Heart right ventricle (tissue), 16 donors: ENCODE data around the gene NPR3. TPM values are rescaled to one million over a fixed set of nuclear protein-coding genes. Genes with fewer than 3 reads are reported as not detected.

Source experiments
- ATAC-seq, 8 donors: fragments of 200-7000 bp; cut with Tn5 transposase; one replicate each; pipeline ENCODE4 v1.9.1; 2020; ENCODE audit warnings: mild to moderate bottlenecking in 8 of 8, moderate library complexity in 8 of 8, moderate number of reproducible peaks in 1 of 8
- DNase-seq, 2 donors: peaks; one replicate each; pipeline ENCODE4 v3.0.0-alpha.2; 2020
- H3K27ac ChIP-seq, 10 donors: fragments of 200-600 bp; sonication (generic) in 2 of 10; one replicate each; pipeline versions ENCODE4 v1.5.0 to v1.8.0; 2020 to 2022; ENCODE audit warnings: mild to moderate bottlenecking in 3 of 10
- H3K27me3 ChIP-seq, 7 donors: fragments of 200-600 bp; one replicate each; pipeline ENCODE4 v1.8.0; 2021 to 2022; ENCODE audit warnings: mild to moderate bottlenecking in 2 of 7
- H3K36me3 ChIP-seq, 9 donors: fragments of 200-600 bp; sonication (generic) in 1 of 9; one replicate each; pipeline versions ENCODE4 v1.5.0 to v1.8.0; 2020 to 2022; ENCODE audit warnings: mild to moderate bottlenecking in 2 of 9
- H3K4me1 ChIP-seq, 9 donors: fragments of 200-600 bp; sonication (generic) in 1 of 9; one replicate each; pipeline versions ENCODE4 v1.5.0 to v1.8.0; 2020 to 2022; ENCODE audit warnings: mild to moderate bottlenecking in 4 of 9
- H3K4me3 ChIP-seq, 10 donors: fragments of 200-600 bp; sonication (generic) in 2 of 10; one replicate each; pipeline versions ENCODE4 v1.5.0 to v1.8.0; 2020 to 2022; ENCODE audit warnings: mild to moderate bottlenecking in 7 of 10, moderate library complexity in 2 of 10
- H3K9me3 ChIP-seq, 11 donors: fragments of 200-600 bp in 10 of 11; sonication (generic) in 2 of 11; one replicate each; pipeline versions ENCODE4 v1.5.0 to v1.8.0; 2013 to 2022; ENCODE audit warnings: mild to moderate bottlenecking in 2 of 11, control low read depth in 1 of 11, moderate library complexity in 1 of 11
- WGBS, 2 donors: extraction: QIAGEN DNeasy Blood & Tissue Kit; methylation state at CpG; one replicate each; pipeline ENCODE4 v1.1.7; 2013; ENCODE audit warnings: inconsistent platforms in 1 of 2; 5-methylcytosine and 5-hydroxymethylcytosine counted together
- intact Hi-C, 10 donors: fragments of 100-400 bp; cut with DNase I; formaldehyde crosslinking; loops; one replicate each; pipeline versions ENCODE4 v1.11.1 to v1.14.2; 2022
- polyA plus RNA-seq, 2 donors: library from polyadenylated mRNA; stranded (reverse); fragments of 200-250 nt; gene quantifications; one replicate each; pipeline ENCODE4 v1.2.3, GENCODE V29; 2013
- total RNA-seq, 10 donors: library from RNA; stranded (reverse); fragmentation: NEBNext Ultra II Directional in 3 of 10; extraction: Animal tissue kit (Norgen Biotek cat#: 25700) in 3 of 10; gene quantifications; one replicate each; pipeline versions ENCODE4 v1.2.1 to v1.2.4, GENCODE V29; 2021 to 2023
- TF ChIP-seq, protein P1 (sequence below), 9 donors: fragments of 200-600 bp; sonication (generic) in 2 of 9; IDR thresholded peaks; one replicate each; pipeline versions ENCODE4 v1.5.0 to v1.8.0; 2021 to 2022; ENCODE audit warnings: antibody characterized with exemption in 9 of 9, mild to moderate bottlenecking in 5 of 9, moderate library complexity in 1 of 9
- donor health status: Arrhythmogenic right ventricular cardiomyopathy.
- donor health status: ischemic (EF 13 %, LVEDD 7.1; RV severe dilation, severe dysfunction).
- donor health status: healthy with polysubstance abuse.
- donor health status: DM: no; HTN: yes; CAD: no.
- donor health status: DM: no; HTN: no; CAD: no.
- donor health status: ischemic (EF 25% LVEDD 6.9; RV normal size, moderate dysfunction).
- donor health status: ischemic (EF 25% LVEDD 5.7; RV mildly dilated, moderate dysfunction).
- donor health status: healthy.
- donor health status: DM: yes; HTN: yes; CAD: no.
- donor health status: Ischemic cardiomyopathy.
- donor health status: ischemic (EF 35%, LVEDD 5.7; RV mildly dilated, moderate dysfunction).
- donor health status: nonischemic (EF 11% LVEDD 7.7; RV severe dilation, severe dysfunction).
- donor health status: DM: yes; HTN: yes; CAD: no.
- donor health status: PGD.
- donor health status: ischemic (EF 29% LVEDD 5.4; RV normal size, mild dysfunction).
- donor health status: nonischemic (EF 23%, LVEDD 6.1; RV moderate dilation, normal function).

The NPR3 gene
- total and polyA plus RNA-seq, 12 donors: 6.0 to 135 (median 32.3) TPM

DNA sequence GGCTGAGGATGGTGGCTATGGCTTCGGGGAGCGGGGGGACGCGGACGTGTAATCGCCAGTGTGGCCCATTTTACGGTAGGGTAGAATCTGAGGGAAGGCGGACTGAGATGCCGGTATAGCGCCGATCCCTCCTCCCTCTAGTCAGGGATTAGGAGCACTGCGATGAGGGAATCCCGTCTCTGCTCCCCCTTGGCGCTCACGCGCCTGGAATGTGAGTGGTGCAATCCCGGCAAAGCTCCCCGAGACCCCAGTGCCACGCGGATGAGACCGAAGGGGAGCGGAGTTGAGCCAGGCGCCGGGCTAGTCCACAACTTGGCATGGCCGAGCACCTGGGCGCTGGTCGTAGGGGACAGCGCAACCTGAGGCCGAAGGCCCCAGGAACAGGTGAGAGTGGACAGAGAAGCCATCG, 2.2 kb downstream of the NPR3 start:
- intact Hi-C loops: loop anchor here in 7 of 10 donors (5.0 to 10.0 kb wide), 8 partner anchors 139 to 709 kb away; no protein-coding TSS in a partner anchor
- WGBS, 2 donors: 16 to 17% methylated on average over 30 of the region's 30 CpGs
- DNase-seq (no peak), ATAC-seq (peak in 2 of 8 donors; percentile 2 to 4)
- Histone ChIP-seq H3K4me1 (peaks cover 7 to 50% (median 27%) of the 10 kb centered on the region in 9 donors), H3K27ac (peak overlapping the region in 6 of 10 donors; percentile 40 to 96 (median 89)), H3K27me3 (peaks cover 0 to 77% (median 27%) of the 10 kb centered on the region in 7 donors), H3K9me3 (peaks cover 0 to 11% (median 3%) of the 10 kb centered on the region in 11 donors), H3K36me3 (peaks cover 0 to 5% (median 0%) of the 10 kb centered on the region in 9 donors), H3K4me3 (peak overlapping the region in 9 of 10 donors; percentile 54 to 92 (median 69))
- TF ChIP-seq, protein P1, sequence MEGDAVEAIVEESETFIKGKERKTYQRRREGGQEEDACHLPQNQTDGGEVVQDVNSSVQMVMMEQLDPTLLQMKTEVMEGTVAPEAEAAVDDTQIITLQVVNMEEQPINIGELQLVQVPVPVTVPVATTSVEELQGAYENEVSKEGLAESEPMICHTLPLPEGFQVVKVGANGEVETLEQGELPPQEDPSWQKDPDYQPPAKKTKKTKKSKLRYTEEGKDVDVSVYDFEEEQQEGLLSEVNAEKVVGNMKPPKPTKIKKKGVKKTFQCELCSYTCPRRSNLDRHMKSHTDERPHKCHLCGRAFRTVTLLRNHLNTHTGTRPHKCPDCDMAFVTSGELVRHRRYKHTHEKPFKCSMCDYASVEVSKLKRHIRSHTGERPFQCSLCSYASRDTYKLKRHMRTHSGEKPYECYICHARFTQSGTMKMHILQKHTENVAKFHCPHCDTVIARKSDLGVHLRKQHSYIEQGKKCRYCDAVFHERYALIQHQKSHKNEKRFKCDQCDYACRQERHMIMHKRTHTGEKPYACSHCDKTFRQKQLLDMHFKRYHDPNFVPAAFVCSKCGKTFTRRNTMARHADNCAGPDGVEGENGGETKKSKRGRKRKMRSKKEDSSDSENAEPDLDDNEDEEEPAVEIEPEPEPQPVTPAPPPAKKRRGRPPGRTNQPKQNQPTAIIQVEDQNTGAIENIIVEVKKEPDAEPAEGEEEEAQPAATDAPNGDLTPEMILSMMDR (IDR thresholded peaks at IDR 0.05): no peak

DNA sequence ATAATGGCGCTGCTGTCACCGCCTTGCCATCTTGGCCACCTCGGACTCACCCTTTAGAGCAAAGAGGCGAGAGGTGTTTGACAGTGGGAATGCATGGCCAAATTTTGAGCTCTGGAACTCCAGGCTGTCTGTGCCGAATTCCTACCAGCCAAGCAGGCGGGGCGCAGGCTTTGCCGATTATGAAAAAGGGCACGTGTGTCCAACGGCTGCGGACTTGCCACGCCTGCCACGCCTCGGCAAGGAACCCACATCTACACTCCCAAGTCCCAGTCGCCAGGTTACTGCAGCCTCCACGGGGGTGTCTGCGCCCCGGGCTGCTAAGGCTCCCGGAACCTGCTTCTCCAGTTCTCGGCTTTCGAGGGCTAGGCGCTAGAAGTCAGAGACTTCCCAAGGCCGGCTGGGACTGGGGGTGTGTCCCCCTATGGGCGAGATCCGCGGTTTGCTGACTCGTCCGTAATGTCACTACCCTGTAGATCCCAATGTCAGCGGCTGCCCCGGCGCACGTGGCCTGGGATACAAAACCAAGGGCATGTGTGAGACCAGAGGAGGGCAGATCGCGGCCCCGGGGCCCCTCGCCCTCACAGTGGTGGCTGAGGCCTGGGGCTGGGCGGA, 2.8 kb downstream of the NPR3 start:
- WGBS, 2 donors: 19 to 20% methylated on average over 37 of the region's 37 CpGs
- Histone ChIP-seq H3K9me3 (peaks cover 0 to 16% (median 3%) of the 10 kb centered on the region in 11 donors), H3K4me1 (peaks cover 7 to 50% (median 27%) of the 10 kb centered on the region in 9 donors), H3K27me3 (peaks cover 0 to 72% (median 27%) of the 10 kb centered on the region in 7 donors), H3K4me3 (peak overlapping the region in 9 of 10 donors; percentile 54 to 92 (median 69)), H3K36me3 (peaks cover 0 to 7% (median 0%) of the 10 kb centered on the region in 9 donors), H3K27ac (peak overlapping the region in 7 of 10 donors; percentile 34 to 96 (median 89))
- peak in 6 of 8 donors; percentile 4 to 32 (median 21) for ATAC-seq
- intact Hi-C loops: loop anchor here in 7 of 10 donors (5.0 to 10.0 kb wide), 8 partner anchors 138 to 708 kb away; no protein-coding TSS in a partner anchor
- peak in 1 of 2 donors; percentile 23 for DNase-seq
- TF ChIP-seq, protein P1 (IDR thresholded peaks at IDR 0.05): peak in 1 of 9 donors; percentile 18

GRCh38 chr5:32714836-32715235, 3.7 kb downstream of the NPR3 start:
- DNase-seq (no peak), ATAC-seq (no peak)
- TF ChIP-seq, protein P1 (IDR thresholded peaks at IDR 0.05): no peak
- Histone ChIP-seq H3K27me3 (peaks cover 0 to 64% (median 27%) of the 10 kb centered on the region in 7 donors), H3K36me3 (peaks cover 0 to 12% (median 0%) of the 10 kb centered on the region in 9 donors), H3K9me3 (peaks cover 0 to 24% (median 3%) of the 10 kb centered on the region in 11 donors), H3K27ac (peak overlapping the region in 6 of 10 donors; percentile 40 to 96 (median 89)), H3K4me1 (peaks cover 7 to 46% (median 23%) of the 10 kb centered on the region in 9 donors), H3K4me3 (peak overlapping the region in 4 of 10 donors; percentile 65 to 72 (median 70))
- intact Hi-C loops: loop anchor here in 7 of 10 donors (5.0 to 10.0 kb wide), 8 partner anchors 137 to 707 kb away; no protein-coding TSS in a partner anchor
- 58 to 65% methylated on average over 4 of the region's 4 CpGs for WGBS, 2 donors

DNA sequence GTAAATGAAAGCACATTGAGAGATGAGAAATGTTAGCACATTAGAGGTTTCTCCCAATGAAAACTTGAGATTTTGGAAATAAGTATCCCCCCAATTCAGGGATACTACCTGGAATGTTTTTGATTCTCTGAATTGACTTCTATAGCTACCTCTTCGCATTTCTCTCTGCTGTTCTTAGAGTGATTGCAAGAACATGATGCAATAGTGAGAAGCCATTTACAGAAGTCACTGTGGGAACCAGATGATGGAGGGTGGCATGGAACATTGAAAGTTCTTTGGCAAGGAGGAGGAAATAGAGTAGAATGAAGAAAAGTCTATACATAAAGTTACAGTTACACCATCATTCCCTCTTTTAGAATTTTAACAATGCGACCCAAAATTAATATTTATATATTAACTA, 9.2 kb downstream of the NPR3 start:
- peaks cover 0 to 14% (median 0%) of the 10 kb centered on the region in 9 donors for H3K4me1 ChIP-seq
- no peak overlapping the region for H3K4me3 ChIP-seq
- peaks cover 0 to 28% (median 3%) of the 10 kb centered on the region in 11 donors for H3K9me3 ChIP-seq
- H3K36me3 ChIP-seq: peaks cover 0 to 22% (median 0%) of the 10 kb centered on the region in 9 donors
- no peak overlapping the region for H3K27ac ChIP-seq
- TF ChIP-seq, protein P1 (IDR thresholded peaks at IDR 0.05): no peak
- H3K27me3 ChIP-seq: peaks cover 0 to 9% (median 0%) of the 10 kb centered on the region in 7 donors
- ATAC-seq: no peak
- intact Hi-C loops: no loop called here
- no peak for DNase-seq
- WGBS, 2 donors: 91 to 93% methylated on average over 2 of the region's 2 CpGs
